Femur (tissue), 1 donor: ENCODE data around the gene ARL6.

Experiments
- DNase-seq: peaks from one replicate; pipeline ENCODE4 v3.0.0-alpha.2; 2017

The ARL6 gene, protein sequence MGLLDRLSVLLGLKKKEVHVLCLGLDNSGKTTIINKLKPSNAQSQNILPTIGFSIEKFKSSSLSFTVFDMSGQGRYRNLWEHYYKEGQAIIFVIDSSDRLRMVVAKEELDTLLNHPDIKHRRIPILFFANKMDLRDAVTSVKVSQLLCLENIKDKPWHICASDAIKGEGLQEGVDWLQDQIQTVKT

DNA sequence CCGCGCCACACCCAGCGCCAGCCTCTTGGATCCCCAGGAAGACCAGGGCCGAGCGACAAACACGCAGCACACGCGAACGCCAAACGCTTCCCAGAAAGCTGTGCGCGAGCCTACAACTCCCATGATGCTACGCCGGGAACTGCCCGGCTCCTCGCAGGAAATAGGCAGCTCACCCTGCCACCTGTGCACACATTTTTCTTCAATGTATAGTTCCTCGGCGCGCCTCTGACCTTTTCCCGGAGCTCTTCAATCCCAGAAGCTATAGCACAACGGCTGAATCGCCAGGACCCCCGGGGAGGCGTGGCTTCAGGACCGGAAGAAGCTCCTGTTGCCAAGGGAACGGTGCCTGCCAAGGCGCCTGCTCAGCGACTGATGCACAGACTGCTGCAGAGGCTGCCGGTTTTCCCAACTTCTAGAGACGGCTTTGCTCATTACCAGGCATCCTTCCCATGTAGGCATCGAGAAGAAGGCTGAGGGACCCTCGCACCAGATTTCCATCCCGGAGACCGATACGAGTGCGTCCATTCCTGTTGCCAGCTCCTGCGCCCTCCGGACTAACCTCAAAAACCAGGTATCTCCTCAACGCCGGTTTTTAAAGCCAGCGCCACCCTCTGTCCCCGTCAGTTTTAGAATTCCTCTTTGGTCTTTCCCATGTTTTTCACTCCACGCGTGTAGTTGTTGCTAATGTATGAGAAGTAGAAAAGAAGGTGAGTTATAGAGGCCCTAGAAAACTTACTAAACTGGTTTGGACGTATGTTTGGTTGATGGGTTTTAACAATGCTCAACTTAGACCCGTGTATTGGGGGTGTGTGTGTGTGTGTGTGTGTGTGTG lies at the start of gene ARL6:
ARL6 (plus strand) TSS at position 352 of the 832 bp plus-strand sequence. CDS start 3,350 bp downstream, outside the sequence.
- DNase-seq: peak; percentile 93

DNA sequence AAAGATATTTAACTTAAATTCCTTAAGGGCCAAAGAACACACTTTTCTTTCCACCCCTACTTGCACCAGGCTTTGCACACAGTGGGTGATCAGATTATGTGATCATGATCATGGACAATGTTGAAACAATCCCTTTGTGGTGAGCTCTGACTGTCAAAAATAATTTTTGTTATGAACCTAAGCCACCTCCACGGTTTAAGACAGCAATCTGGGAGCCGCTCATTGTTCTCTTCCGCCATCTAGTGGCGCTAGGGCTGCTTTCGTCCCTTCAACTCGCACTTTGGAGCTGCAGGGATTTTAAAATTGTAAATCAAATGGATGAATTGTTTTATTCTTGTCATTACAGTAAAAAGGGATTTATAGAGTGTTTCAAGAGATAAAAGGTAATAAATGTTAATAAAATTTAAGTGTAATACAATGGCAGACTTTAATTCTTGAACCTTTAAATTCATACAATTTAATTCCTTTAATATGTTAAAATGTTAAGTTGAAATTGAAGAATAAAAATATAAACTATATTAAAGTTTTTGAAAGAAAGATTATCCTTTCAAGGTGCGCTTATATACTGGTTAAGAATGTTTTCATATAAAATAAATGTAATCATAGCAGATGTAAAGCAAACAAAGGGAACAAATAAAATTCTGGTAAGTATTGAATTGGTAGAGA lies 45.3 kb upstream of the ARL6 start:
- DNase-seq: peak; percentile 73

DNA sequence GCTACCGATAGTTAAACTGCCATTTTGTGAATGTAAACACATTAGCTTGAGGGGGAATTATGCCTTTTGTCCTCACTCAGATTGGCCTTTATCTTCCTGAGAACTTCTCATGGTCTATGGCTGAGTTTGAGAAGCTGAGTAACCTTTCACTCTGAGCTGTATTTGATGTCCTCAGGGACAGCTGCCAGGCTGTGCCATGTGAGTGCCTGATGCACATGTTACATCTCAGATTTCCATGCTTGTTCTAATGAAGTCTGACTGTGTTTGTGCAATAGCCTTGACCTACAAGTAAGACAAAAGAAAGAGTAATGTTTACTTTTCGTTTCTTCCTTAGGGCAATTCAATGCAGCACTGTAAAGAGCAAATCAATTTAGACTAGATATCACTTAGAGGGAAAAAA lies 44.1 kb upstream of the ARL6 start:
- no peak for DNase-seq

DNA sequence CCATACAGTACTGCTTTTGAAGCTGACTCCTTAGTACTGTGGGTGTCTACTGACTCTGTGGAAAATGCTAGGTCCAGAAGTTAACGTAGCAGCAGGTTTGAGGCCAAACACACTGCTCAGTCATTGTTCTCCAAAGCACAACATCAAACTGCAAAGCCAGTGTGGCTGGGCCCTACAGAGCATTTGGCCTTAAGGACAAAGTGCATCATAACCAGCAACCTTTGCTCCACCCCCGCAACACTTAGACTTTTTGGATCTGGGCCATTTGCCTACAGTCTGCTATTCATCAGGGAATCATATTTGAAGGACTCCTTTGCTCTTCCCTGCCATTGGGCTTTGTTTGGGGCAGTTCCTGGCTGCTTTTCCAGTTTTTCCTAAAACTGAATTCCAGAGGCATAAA lies 43.1 kb upstream of the ARL6 start:
- DNase-seq: no peak

DNA sequence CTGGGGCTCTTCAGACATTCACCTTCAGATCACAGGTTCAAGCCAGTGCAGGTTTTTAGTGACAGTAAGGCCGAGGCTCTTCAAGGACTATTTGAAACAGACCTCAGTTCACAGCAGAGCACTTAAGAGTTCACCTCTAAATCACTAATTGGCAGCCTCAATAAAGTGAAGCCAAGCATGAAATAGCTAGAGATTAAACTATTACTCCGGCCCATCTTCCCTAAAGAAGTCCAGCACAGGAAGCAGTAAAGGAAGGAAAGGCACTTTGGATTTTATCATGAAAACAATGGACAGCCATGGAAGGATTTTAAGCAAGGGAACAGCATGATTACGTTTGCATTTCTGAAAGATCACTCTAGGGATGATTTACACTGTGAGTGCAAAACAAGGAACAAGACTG lies 27.6 kb upstream of the ARL6 start:
- no peak for DNase-seq

DNA sequence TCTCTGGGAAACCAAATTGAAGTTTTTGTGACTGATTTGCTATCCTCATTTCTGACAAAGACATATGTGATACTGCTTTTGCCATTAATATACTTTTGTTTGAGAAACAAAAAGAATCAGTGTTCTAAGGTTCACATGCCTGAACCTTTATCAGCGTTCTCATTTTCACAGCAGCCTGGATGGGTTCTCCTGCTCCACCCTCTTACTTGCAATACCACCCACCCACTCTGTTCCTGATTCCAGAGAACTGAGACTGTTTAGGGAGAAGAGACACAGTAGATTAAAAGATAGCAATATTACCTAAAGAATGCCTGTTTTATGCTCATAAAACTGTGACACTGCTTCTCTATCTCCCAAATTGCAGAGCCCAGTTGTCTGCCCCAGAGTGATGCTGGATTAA lies 25.8 kb upstream of the ARL6 start:
- DNase-seq: no peak

DNA sequence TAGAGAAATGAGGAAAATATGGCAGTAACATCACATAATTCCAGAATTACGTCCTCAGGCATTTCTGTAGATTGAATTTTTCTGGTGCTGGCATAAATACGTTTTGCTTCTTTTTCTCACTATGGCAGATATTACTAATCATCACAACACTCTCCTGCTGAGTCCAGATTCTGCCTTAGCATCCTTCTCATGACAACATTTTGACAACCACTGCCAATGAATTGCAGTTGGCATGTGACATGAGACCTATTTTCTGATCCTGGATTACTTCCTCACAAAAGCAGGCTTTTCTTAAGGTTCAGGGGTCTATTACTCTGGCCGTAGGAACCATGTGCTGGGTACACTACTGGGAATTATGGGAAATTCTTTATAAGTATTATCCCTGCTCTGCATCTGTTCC lies 22.5 kb upstream of the ARL6 start:
- DNase-seq: no peak

DNA sequence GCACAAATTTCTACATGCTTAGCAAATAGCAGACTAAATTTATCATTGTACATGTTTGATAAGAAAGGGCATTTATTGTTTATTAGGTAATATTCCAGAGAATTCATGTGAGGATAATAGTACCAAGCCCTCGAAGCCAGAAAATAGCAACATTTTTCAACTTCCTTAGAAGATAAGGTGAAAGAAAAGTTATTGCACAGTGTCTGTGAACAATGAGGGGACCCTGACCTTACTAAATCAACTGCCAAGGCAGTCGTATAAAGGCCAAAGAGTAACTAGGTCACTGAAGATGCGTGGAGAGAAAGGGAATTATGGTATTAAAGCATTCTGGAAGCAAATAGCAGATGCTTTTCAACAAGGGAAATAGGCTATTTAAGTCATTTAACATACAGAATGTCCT lies 20.3 kb upstream of the ARL6 start:
- no peak for DNase-seq

DNA sequence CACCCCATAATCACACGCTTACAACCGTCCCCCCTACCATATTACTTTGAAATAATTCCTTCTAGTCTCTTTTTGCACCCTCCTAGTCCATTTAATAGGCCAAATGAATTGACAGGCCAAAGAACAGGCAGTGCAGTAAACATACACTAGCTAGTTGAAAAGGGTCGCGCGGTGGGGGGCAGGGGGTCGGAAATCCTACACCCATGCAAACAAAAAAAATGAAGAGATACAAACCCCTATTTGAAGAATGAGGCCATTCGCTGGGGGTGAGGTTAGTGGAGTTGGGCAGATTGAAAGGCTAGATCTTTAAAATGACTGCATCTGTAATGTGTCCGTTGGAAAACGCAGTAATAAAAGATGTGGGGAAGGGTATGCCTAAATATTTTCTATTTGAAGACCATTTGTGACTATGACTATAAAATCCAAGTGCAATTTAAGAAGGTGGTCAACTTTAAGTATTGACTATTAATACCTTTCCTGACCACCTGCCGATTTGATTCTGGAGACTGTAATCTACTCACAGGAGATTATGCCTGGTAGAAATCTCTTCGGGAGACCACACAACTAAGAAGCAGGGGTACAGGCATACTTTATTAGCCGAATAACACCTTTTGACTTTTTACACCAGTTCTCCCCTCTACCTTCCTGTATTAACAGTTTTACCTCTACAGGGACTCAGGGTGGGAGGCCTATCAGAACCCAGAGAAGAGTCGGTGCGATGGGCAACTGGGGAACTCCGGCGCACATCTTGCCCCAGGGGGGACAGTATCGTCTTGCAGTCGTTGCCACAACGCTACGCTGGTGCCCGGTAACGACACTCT lies 762 bp upstream of the ARL6 start:
- DNase-seq: no peak

DNA sequence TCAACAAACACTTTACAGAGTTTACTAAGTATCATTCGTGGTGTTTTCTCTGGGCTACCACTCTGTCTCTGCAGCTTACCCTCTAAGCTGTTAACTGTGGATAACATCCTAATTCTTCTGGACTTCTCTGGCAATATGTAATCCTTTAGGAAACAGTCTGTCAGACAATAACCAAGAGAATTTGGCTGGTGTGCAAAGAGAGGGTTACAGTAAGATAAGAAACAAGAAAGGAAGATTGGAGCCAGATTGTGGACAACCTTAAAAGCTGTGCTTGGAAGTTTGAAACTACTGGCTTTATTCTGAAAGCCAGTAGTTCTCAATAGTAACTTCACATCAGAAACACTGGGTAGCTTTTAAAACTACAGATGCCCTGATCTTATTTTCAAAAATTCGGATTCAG lies 778 bp downstream of the ARL6 start:
- DNase-seq: no peak

DNA sequence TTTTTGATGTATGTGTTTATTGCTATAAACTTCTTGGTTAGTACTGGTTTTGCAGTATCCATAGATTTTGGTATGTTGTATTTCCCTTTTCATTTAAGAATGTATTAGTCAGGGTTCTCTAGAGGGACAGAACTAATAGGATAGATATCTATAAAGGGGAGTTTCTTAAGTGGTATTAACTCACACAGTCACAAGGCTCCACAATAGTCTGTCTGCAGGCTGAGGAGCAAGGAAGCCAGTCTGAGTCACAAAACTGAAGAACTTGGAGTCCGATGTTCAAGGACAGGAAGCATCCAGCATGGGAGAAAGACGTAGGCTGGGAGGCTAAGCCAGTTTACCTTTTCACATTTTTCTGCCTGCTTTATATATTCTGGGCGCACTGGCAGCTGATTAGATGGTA lies 8.4 kb downstream of the ARL6 start:
- DNase-seq: no peak

DNA sequence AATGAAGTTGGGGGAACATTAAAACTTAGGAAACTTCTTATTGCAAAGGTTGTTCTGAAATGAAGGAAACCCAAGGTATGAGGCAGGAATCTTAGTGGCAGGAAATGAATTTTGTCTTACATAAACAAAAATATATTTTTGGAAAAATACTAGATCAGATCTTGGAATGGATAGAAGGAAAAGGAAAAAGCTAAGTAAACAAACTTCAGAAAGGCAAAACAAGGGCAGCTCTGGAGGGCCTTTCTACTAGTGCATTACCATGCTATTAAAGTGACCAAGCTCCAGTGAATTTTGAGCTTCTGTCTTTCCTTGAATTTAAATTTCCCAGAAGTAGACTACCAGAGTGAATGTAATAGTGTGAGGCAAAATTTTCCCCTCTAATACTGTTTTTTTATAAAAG lies 13.6 kb downstream of the ARL6 start:
- no peak for DNase-seq

DNA sequence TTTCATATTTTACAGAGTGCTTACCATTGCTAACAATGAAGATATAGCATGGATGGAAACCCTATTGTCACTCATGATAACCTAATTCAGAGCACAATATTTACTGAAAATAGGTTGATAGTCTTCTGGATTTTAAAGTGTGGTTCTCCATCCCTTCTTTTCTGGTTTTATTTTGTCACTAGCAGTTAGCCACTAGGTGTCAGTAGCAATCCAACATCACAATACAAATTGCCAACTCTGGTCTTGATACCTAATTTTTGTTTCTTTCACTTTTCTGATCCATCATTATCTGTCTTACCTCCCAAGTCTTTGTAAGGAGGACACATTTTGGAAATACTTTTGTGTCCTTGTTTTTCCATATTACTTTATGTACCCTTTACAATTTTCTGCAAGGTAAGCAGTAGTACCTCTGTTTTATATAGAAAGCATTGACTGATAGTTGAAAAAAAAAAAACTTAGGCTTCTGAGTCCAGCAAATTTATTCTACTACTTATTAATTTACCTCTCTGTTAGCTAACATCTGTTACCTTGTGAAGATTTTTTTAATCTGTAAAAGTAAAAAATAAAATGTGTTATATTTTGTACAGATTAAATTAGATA lies 29.0 kb downstream of the ARL6 start:
- no peak for DNase-seq

DNA sequence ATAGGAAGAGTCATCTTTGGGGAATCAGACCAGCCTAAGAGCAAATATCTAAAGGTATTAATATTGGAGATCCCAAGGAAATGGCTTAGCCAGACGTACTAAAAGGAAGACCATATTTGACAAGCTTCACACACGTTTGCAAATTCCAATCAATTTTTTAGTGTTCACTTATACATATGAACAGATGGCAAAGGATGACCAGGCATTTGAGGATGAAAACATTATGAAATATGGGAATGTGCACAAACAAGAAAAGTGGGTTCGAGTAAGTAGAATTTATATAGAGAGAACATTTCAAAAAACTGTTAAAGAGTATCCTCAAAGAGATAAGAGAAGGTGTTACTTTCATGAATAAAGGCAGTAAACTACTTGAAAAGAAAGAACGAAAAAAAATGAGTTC lies 31.4 kb downstream of the ARL6 start:
- DNase-seq: no peak

DNA sequence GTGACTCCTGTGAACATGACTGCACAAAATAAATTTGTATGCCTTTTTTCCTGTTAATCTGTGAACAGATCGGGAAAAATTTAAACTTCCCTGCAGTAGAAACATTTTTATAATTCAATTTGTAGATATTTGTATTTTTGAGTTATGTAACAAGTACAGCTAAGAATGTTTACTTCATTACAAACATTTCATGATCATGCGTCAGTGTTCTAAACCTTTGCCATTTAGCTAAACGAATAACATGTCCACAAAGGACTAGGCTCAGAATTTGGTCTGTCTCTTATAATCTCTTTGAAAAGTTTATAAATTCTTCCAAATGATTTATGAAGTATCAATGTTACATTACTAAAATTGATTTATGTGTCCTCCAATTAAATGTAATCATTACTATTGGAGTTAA lies 39.9 kb downstream of the ARL6 start:
- DNase-seq: no peak

DNA sequence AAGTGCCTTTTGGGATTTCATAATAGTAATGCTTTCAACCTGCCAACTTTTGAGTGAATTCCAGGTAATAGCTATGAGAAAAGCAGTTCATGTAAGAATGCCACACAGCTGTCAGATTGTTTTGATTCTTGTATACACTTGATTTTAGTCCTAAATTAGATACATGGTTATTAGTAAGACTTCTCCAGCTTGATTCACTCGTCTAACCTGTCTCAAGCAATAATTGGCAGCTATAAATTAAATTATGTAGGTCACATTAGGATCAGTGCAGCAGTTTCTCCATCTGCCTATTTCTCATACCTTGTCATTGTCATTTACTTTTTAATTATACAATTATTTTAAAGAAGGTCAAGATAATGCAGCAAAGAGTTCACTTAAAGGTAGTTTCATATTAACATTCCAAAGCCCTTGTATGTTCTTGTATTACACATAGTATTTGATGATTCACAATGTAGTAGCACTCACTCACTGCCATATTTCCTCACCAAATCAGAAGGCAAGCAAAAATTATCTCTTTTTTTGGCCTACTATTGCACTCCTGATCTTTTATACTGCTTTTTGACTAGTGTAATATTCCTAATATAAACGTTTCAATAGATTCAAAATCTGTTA lies 46.3 kb downstream of the ARL6 start:
- no peak for DNase-seq

DNA sequence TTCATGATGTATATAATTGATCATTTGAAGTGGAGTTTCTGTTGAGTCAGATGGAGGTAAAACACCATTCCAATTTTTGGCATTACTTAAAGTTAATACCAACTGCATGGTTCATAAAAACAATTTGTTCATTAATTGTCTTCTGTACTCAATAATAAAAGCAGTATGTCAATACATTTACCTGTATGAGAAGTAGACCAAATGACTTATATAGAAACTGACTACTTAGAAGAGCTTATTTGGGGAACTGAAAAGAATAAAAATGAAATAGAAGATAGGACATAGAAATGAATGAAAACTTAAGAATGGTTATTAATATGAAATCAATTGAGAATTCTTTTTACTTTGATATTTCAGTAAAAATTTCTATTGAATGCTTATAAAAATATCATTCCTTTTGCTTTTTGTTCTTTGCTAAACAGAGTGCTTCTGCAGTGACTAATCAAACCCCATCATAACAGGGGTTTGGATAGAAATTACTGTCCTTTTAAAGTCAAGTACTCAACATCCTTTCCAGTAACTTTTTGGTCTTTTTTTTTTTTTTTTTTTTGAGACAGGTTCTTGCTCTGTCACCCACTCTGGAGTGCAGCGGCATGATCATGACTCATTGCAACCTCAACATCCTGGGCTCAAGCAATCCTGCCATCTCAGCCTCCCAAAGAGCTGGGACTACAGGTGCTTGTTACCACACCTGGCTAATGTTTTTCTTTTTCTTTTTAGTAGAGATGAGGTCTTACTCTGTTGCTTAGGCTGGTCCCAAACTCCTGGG lies 50.8 kb downstream of the ARL6 start:
- DNase-seq: no peak

DNA sequence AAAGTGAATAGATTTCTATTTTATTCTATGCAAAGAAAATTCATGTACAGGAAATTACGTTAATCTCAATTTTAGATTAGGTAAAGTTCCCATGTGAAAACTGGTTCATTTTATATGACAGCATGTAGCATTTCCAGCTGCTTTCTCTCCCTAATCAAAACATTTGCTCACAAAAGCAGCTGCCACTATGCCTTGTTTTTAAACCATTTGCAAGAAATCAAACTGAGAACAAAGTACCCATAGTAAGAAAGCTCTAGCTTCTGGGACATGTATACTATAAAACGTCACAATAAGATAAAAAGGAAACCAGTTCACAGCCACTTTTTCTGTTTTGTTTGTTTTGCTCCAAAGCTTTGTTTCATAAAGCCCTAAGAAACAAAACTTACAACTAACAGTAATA lies 52.3 kb downstream of the ARL6 start:
- no peak for DNase-seq

DNA sequence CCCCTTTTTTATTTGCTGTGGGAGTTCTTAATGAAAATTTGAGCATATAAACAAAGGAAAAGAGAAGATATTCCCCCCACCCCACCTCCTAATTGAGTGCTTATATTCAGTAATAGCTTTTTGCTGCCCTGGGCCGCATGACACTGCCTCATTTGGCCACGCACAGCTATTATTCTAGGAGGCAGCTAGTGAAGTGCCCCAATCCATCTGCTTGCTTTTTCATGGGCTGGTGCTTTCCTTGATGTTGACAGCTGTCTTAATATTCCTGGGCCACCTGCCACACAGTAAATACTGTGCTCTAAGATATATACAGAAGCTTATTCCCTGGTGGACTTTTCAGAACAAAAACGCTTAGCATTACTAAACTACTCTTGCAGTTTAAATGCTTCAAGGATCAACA lies 53.4 kb downstream of the ARL6 start:
- no peak for DNase-seq

DNA sequence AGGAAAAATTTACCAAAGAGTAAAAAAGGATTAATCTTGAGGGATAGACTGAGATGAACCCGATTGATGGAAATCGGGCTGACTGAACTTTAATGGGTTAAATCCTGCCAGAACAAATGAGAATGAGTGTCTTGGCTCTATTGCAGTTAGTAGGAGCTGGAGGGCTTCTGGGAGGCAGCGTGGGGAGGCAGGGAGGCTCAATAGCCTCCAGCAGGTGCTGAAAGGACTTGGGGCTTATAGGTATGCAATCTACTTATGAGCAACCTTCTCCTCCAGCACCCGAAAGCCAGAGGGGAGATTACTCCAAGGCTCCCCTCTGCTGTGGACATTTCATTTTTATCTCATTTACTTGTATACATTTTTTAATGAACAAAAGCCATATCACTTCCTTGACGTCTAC lies 56.2 kb downstream of the ARL6 start:
- DNase-seq: no peak

DNA sequence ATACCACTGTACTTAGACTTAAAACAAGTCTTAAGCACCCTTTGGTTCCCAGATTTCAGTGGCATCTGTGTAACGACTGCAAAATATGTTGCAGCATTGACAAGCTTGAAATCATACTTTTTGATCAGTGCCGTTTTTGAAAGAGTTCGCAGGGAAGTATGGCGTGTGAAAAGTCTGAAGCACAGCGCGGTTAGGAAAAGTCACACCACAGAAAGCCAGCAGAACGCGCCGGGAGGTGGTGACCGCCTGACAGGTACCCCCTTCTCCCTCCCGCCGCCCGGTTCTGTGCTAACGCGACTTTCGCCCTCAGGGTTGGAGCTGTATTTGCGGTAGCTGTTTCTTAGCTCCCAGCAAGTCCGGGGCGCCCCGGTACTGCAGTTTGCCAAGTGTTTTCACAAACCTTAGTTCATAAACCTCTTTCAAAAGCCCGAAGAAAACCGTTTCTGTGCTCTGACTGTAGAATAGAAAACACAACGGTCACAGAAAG lies 56.8 kb downstream of the ARL6 start:
- no peak for DNase-seq
